ENCODE results near the gene GTF2H4.

Gene GTF2H4

GRCh38 chr6:30891816-30892538 is 16.0 kb upstream of the GTF2H4 start:
- TF ChIP-seq, protein P1, sequence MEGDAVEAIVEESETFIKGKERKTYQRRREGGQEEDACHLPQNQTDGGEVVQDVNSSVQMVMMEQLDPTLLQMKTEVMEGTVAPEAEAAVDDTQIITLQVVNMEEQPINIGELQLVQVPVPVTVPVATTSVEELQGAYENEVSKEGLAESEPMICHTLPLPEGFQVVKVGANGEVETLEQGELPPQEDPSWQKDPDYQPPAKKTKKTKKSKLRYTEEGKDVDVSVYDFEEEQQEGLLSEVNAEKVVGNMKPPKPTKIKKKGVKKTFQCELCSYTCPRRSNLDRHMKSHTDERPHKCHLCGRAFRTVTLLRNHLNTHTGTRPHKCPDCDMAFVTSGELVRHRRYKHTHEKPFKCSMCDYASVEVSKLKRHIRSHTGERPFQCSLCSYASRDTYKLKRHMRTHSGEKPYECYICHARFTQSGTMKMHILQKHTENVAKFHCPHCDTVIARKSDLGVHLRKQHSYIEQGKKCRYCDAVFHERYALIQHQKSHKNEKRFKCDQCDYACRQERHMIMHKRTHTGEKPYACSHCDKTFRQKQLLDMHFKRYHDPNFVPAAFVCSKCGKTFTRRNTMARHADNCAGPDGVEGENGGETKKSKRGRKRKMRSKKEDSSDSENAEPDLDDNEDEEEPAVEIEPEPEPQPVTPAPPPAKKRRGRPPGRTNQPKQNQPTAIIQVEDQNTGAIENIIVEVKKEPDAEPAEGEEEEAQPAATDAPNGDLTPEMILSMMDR (IDR thresholded peaks at IDR 0.05; ENCODE audit: low read depth, low read length) = no peak
- no peak for DNase-seq (ENCODE audit: low read depth in 2 of 2)
- H3K4me3 ChIP-seq (replicated peaks in 1 of 2; ENCODE audit: low read depth in 2 of 2, low read length in 2 of 2) = no peak overlapping the region

- no peak for DNase-seq (ENCODE audit: low read depth in 2 of 2)
- TF ChIP-seq, protein P1 (IDR thresholded peaks at IDR 0.05; ENCODE audit: low read depth, low read length) = peak; percentile 11
- no peak overlapping the region for H3K4me3 ChIP-seq (replicated peaks in 1 of 2; ENCODE audit: low read depth in 2 of 2, low read length in 2 of 2)
These were observed 14.9 kb upstream of the GTF2H4 start for GRCh38 chr6:30893001-30893591.

GRCh38 chr6:30893666-30894065 is 14.3 kb upstream of the GTF2H4 start:
- TF ChIP-seq, protein P1 (IDR thresholded peaks at IDR 0.05; ENCODE audit: low read depth, low read length) = no peak
- no peak for DNase-seq (ENCODE audit: low read depth in 2 of 2)
- no peak overlapping the region for H3K4me3 ChIP-seq (replicated peaks in 1 of 2; ENCODE audit: low read depth in 2 of 2, low read length in 2 of 2)

GRCh38 chr6:30894381-30894780 is 13.6 kb upstream of the GTF2H4 start:
- no peak overlapping the region for H3K4me3 ChIP-seq (replicated peaks in 1 of 2; ENCODE audit: low read depth in 2 of 2, low read length in 2 of 2)
- TF ChIP-seq, protein P1 (IDR thresholded peaks at IDR 0.05; ENCODE audit: low read depth, low read length) = no peak
- DNase-seq (ENCODE audit: low read depth in 2 of 2) = no peak

DNA sequence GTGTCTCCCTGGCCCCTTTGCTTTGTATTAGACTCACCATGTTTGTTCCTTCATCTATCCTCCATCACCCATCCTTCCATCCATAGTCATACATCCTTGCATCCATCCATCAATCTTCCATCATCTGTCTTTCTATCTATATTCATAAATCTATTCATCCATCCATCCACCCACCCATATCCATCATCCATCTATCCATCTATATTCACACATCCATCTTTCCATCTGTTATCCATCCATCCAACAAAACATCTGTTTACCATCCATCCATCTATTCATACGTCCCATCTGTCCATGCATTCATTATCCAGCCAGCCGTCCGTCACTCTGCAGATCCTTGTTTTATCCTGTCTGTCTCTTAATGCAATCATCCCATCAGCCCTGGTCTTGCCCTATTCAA is 13.1 kb upstream of the GTF2H4 start:
- H3K4me3 ChIP-seq (replicated peaks in 1 of 2; ENCODE audit: low read depth in 2 of 2, low read length in 2 of 2) = no peak overlapping the region
- TF ChIP-seq, protein P1 (IDR thresholded peaks at IDR 0.05; ENCODE audit: low read depth, low read length) = no peak
- DNase-seq (ENCODE audit: low read depth in 2 of 2) = no peak

DNA sequence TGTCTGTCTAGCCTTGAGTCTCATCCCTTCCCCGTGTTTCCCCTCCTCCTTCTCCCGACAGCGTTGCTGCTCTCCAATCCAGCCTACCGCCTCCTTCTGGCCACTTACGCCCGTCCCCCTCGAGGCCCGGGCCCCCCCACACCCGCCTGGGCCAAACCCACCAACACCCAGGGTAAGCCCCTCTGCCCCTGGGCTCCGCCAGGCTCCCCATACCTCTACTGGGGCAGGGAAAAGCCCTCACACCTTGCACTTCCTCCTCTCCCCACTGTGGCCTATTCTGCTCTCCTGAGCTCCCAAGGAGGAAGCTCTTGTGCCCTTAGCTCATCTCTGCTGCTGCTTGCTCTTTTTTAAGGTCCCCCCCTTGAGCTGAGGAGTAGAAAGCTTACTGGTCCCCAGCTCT is 12.7 kb upstream of the GTF2H4 start:
- no peak for DNase-seq (ENCODE audit: low read depth in 2 of 2)
- no peak overlapping the region for H3K4me3 ChIP-seq (replicated peaks in 1 of 2; ENCODE audit: low read depth in 2 of 2, low read length in 2 of 2)
- TF ChIP-seq, protein P1 (IDR thresholded peaks at IDR 0.05; ENCODE audit: low read depth, low read length) = no peak
